GM12878 (cell line): ENCODE results near the gene SLC24A3. TPM values are rescaled to one million over a fixed set of nuclear protein-coding genes. Genes with fewer than 3 reads are reported as not detected.

Experiments
- ATAC-seq: fragments of 200-7000 bp; cut with Tn5 transposase; 3 replicates; pipeline ENCODE4 v1.9.1; 2020; ENCODE audit warnings: mild to moderate bottlenecking, moderate library complexity
- BruUV-seq: library from RNA; stranded (reverse); fragments of 400-500 nt; replicated peaks from 2 replicates; lab custom pipeline; 2021; lab: Mats Ljungman, UMichigan
- CTCF ChIA-PET: fragments of 300-600 bp; sonication (Branson Sonifier 250); formaldehyde crosslinking; extraction: SDS; loops from one replicate; lab custom pipeline; 2021; ENCODE audit warnings: inconsistent platforms; lab: Yijun Ruan, JAX
- POLR2A ChIA-PET: fragments of 350-600 bp; formaldehyde crosslinking; extraction: SDS; loops from one replicate; lab custom pipeline; 2021; ENCODE audit warnings: inconsistent platforms; lab: Charles Lee
- RAD21 ChIA-PET: fragments of 300-600 bp; sonication (Branson Sonifier 250); formaldehyde crosslinking; loops from one replicate; lab custom pipeline; 2023; ENCODE audit warnings: antibody characterized with exemption; ENCODE audit not compliant: unreplicated experiment; lab: Charles Lee
- SMC1A ChIA-PET: fragments of 300-600 bp; sonication (Branson Sonifier 250); formaldehyde crosslinking; loops from one replicate; lab custom pipeline; 2023; ENCODE audit not compliant: unreplicated experiment, uncharacterized antibody; lab: Charles Lee
- DNase-seq: peaks from one replicate; pipeline ENCODE4 v3.0.0-alpha.2; 2011; ENCODE audit warnings: low read depth, low spot score
- FAIRE-seq: peaks from 3 replicates; lab custom pipeline; 2011; peaks lifted over from hg19 to GRCh38; lab: Jason Lieb, UNC
- H2AFZ ChIP-seq: 2 replicates; pipeline ENCODE4 v1.6.0; 2011; ENCODE audit warnings: low read depth, low read length, control low read depth; ENCODE audit not compliant: control insufficient read depth
- H3K27ac ChIP-seq: 2 replicates; pipeline ENCODE4 v1.5.1; 2011; ENCODE audit warnings: control low read depth; ENCODE audit not compliant: control insufficient read depth, insufficient read depth
- H3K27me3 ChIP-seq, 2 experiments: replicated peaks in 1 of 2; 2 replicates each; pipeline versions ENCODE4 v1.6.0 to v1.6.1; 2011; ENCODE audit warnings: low read length in 1 of 2; ENCODE audit not compliant: control insufficient read depth in 2 of 2, insufficient read depth in 2 of 2
- H3K36me3 ChIP-seq, 2 experiments: 2 replicates each; pipeline ENCODE4 v1.5.1; 2011; ENCODE audit warnings: low read length in 1 of 2; ENCODE audit not compliant: control insufficient read depth in 2 of 2, insufficient read depth in 2 of 2
- H3K4me1 ChIP-seq: 2 replicates; pipeline ENCODE4 v1.6.1; 2011; ENCODE audit warnings: mild to moderate bottlenecking, low read length, moderate library complexity, mixed read lengths; ENCODE audit not compliant: control insufficient read depth, insufficient read depth
- H3K4me2 ChIP-seq: 2 replicates; pipeline ENCODE4 v1.6.0; 2011; ENCODE audit warnings: control low read depth; ENCODE audit not compliant: control insufficient read depth, insufficient read depth
- H3K4me3 ChIP-seq: fragments of 200-600 bp; sonication (generic); 2 replicates; pipeline ENCODE4 v1.5.1; 2016
- H3K79me2 ChIP-seq: 2 replicates; pipeline ENCODE4 v1.6.0; 2011; ENCODE audit warnings: low read length; ENCODE audit not compliant: control insufficient read depth, insufficient read depth
- H3K9ac ChIP-seq: 2 replicates; pipeline ENCODE4 v1.8.0; 2011; ENCODE audit warnings: low read length, control low read depth, mixed read lengths; ENCODE audit not compliant: control insufficient read depth, insufficient read depth
- H3K9me3 ChIP-seq: replicated peaks from 3 replicates; pipeline ENCODE4 v1.5.1; 2011; ENCODE audit warnings: mild to moderate bottlenecking, low read length; ENCODE audit not compliant: control insufficient read depth, insufficient read depth
- H4K20me1 ChIP-seq: 2 replicates; pipeline ENCODE4 v1.6.0; 2011; ENCODE audit not compliant: control insufficient read depth, insufficient read depth
- JUND ChIP-seq: IDR thresholded peaks from 2 replicates; pipeline ENCODE4 v1.6.1; 2012; ENCODE audit warnings: low read depth, mild to moderate bottlenecking, low read length, improper control_type of control experiment, moderate library complexity
- MYB ChIP-seq: fragments of 150-350 bp; IDR thresholded peaks from 2 replicates; pipeline ENCODE4 v1.6.1; 2014; ENCODE audit warnings: mild to moderate bottlenecking, low read depth, low read length, borderline replicate concordance
- NFYB ChIP-seq: IDR thresholded peaks from 2 replicates; pipeline ENCODE4 v1.6.1; 2011; ENCODE audit warnings: low read depth, mild to moderate bottlenecking, low read length, improper control_type of control experiment, moderate library complexity; ENCODE audit not compliant: insufficient read depth
- NKRF ChIP-seq: fragments of 450-650 bp; conservative IDR thresholded peaks from 2 replicates; pipeline ENCODE4 v1.6.1; 2017; ENCODE audit warnings: mild to moderate bottlenecking, moderate library complexity
- POLR2AphosphoS5 ChIP-seq: IDR thresholded peaks from 2 replicates; pipeline ENCODE4 v1.6.1; 2011; ENCODE audit warnings: mild to moderate bottlenecking, low read length, inconsistent platforms
- YBX1 ChIP-seq: fragments of 450-650 bp; IDR thresholded peaks from 2 replicates; pipeline ENCODE4 v1.6.1; 2016; ENCODE audit warnings: antibody characterized with exemption
- ZBTB4 ChIP-seq: fragments of 450-650 bp; formaldehyde crosslinking; IDR thresholded peaks from 2 replicates; pipeline ENCODE4 v1.4.0; 2022; ENCODE audit warnings: mild to moderate bottlenecking, moderate library complexity
- WGBS: methylation state at CpG from one replicate; pipeline ENCODE4 v1.1.6; 2016; ENCODE audit warnings: low lambda C conversion rate; ENCODE audit not compliant: insufficient replicate concordance, insufficient coverage; ENCODE audit errors: missing lambda C conversion rate; 5-methylcytosine and 5-hydroxymethylcytosine counted together
- in situ Hi-C: fragments of 300-500 bp; cut with MboI; formaldehyde crosslinking; loops from 9 replicates; pipeline ENCODE4 v1.14.3; 2018; ENCODE audit warnings: mixed read lengths
- intact Hi-C: fragments of 100-400 bp; cut with micrococcal nuclease; formaldehyde crosslinking; loops from one replicate; pipeline ENCODE4 v1.14.2; 2022; ENCODE audit not compliant: unreplicated experiment
- polyA plus RNA-seq, 11 experiments: library from polyadenylated mRNA; depleted of rRNA in 4 of 11; unstranded in 6 of 11; stranded (reverse) in 5 of 11; fragments of >200 nt; fragmentation: Nextera tagmentation in 4 of 11; fragmentation: Illumina TruSeq in 1 of 11; extraction: Ambion mirVana in 4 of 11; extraction: Trizol in 1 of 11; gene quantifications; 1 replicate in 1 of 11; 2 replicates in 10 of 11; pipeline versions ENCODE4 v1.2.1 to v1.2.3, GENCODE V29; 2011 to 2016; ENCODE audit warnings: inconsistent platforms in 2 of 11, missing spikeins in 2 of 11, low read depth in 1 of 11
- total RNA-seq, 4 experiments: library from RNA; depleted of rRNA in 3 of 4; stranded (reverse); fragments of >200 nt in 3 of 4; fragmentation: Illumina TruSeq in 1 of 4; extraction: Trizol in 1 of 4; gene quantifications; 2 replicates each; pipeline versions ENCODE4 v1.2.1 to v1.2.3, GENCODE V29; 2013 to 2021

The SLC24A3 gene
- total and polyA plus RNA-seq, 10 of the 15 experiments (the other 5 are each of a cell fraction or from before 2014, with no cell fraction given), result 0.04 TPM; not detected in 9

GRCh38 chr20:19566226-19566945 lies 353.9 kb downstream of the SLC24A3 start:
- no TSS peak for BruUV-seq
- DNase-seq (no peak), ATAC-seq (no peak)
- SMC1A ChIA-PET, result no interaction called here
- POLR2A ChIA-PET, result no interaction called here
- CTCF ChIA-PET, result no interaction called here
- Histone ChIP-seq H3K4me2 (no peak overlapping the region), H3K27me3 (no peaks in the 10 kb centered on the region), H3K9ac (no peak overlapping the region), H3K4me1 (no peaks in the 10 kb centered on the region), H3K27ac (no peak overlapping the region)
- in situ Hi-C loops, result no loop called here
- TF ChIP-seq ZBTB4 (CRISPR knock-in tag) (no peak), NKRF (no peak), MYB (no peak), NFYB (no peak), JUND (no peak), YBX1 (no peak), POLR2AphosphoS5 (no peak)
- TF ChIP-seq, all 136 proteins: peak for 0
- Histone ChIP-seq H2AFZ (no peak overlapping the region), H3K36me3 (no peaks in the 10 kb centered on the region), H3K9me3 (no peaks in the 10 kb centered on the region; the same call in 2 of the 3 replicates), H3K4me3 (no peak overlapping the region), H3K79me2 (no peaks in the 10 kb centered on the region), H4K20me1 (no peaks in the 10 kb centered on the region)
- 2% methylated on average over 3 of the region's 3 CpGs for WGBS
- intact Hi-C loops, result no loop called here
- no peak for FAIRE-seq
- RAD21 ChIA-PET, result no interaction called here
